ENCODE results near the gene KRTAP2-1.
"Not testable (repeated sequence)": the region's sequence is repeated elsewhere in the genome, so short reads cannot be mapped to it uniquely, and the experiment has no call there.

KRTAP2-1 gene
- total RNA-seq: 0 reads per million in 2 donors

DNA sequence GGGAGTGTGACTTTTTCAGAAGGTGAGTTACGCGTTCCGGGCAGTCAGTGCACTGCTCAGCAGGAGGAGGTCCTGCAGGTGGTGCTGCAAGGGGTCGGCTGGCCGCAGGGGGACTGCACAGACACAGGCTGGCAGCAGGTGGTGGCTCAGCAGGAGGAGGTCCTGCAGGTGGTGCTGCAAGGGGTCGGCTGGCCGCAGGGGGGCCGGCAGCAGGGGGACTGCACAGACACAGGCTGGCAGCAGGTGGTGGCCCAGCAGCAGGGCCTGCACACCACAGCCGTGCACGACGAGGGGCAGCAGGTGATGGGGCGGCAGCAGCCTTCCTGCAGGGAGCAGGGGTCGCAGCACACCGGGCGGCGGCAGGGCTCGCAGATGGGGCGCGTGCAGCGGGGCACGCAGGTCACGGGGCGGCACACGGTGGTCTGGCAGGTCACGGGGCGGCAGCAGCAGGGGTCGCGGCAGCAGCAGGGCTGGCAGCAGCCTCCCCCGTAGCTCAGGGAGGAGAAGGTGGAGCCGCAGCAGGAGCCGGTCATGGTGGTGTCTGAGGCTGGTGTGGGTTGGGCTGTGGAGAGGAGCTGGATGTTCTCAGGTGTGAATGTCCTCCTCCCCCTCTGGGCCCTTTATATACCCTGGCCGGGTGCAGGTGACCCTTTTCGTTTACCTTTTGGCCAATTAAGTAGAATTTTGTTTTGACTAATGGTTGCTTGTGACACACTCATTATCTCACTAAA, at the start of gene KRTAP2-1:
Gene KRTAP2-1 (minus strand): TSS at position 582 of the 731 bp plus-strand sequence. CDS start 49 bp downstream, at position 533.
- not testable (repeated sequence) for DNase-seq

DNA sequence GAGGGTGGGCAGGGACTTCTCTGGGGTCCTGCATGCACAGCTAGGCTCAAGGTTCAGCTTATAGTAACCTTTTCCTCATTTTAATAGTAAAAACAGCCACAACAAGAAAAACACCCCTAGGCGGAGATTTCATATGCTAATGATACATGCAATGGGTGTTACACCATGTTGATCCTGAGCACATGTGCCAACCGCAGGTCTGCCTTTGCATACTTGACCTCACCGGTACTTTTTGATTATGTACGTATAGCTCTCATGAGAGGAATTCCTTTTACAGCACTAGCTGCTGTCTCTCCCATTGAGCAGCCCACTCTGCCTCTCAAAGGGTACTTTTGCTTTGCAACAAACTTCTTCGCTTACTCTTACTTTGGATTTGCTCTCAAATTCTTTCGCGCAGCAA, 48.9 kb upstream of the KRTAP2-1 start:
- no peak for DNase-seq

- DNase-seq: not testable (repeated sequence)
Observed at GRCh38 chr17:41088760-41089352, 41.7 kb upstream of the KRTAP2-1 start.

GRCh38 chr17:41084100-41084856, 37.2 kb upstream of the KRTAP2-1 start, which contains the start of gene KRTAP4-7:
KRTAP4-7 (plus strand) TSS chr17:41084150; CDS start chr17:41084207, 57 bp downstream.
- not testable (repeated sequence) for DNase-seq

DNA sequence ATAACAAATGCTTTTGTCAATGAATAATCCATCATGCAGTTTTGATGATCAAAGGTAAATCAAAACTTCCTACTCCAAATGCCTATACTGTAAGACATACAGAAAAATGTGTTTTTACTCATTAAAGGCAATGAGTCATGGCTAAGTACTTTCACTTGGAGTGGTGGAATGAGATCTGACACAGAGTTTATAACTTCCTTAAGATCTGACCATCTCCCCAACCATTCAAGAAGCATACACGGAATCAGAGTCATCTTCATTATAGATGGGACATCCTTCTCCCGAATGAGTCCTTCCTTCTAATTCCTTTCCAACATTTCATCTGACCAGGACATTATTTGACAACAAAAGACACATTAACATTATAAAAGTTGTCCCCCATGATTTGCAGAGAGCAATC, 36.3 kb upstream of the KRTAP2-1 start:
- DNase-seq: not testable (repeated sequence)

DNA sequence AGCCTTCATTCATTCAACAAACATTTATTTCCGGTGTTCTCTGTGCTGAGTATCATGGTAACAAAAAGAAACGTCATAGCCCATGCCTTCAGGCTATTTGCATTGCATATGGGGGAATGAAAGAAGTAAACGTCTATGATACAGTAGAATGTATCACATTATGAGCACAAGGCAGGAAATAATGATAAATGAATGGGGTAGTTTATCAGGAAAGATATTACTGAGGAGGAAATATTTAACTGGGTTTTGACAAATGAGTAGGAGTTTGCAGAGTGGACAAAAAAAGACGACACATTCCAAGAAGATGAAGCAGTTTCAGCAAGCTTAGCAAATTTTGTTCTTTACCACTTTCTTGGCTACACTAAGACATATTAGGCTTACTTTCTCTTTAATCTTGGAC, 35.5 kb upstream of the KRTAP2-1 start:
- DNase-seq: no peak

- DNase-seq: no peak
Observed at GRCh38 chr17:41076788-41077187, 29.7 kb upstream of the KRTAP2-1 start.

GRCh38 chr17:41073676-41074075, 26.6 kb upstream of the KRTAP2-1 start:
- DNase-seq: no peak

GRCh38 chr17:41071606-41072360, 24.7 kb upstream of the KRTAP2-1 start:
- no peak for DNase-seq

GRCh38 chr17:41069031-41069430, 21.9 kb upstream of the KRTAP2-1 start:
- DNase-seq: no peak

- DNase-seq: no peak
Observed at GRCh38 chr17:41067281-41067680, 20.2 kb upstream of the KRTAP2-1 start.

DNA sequence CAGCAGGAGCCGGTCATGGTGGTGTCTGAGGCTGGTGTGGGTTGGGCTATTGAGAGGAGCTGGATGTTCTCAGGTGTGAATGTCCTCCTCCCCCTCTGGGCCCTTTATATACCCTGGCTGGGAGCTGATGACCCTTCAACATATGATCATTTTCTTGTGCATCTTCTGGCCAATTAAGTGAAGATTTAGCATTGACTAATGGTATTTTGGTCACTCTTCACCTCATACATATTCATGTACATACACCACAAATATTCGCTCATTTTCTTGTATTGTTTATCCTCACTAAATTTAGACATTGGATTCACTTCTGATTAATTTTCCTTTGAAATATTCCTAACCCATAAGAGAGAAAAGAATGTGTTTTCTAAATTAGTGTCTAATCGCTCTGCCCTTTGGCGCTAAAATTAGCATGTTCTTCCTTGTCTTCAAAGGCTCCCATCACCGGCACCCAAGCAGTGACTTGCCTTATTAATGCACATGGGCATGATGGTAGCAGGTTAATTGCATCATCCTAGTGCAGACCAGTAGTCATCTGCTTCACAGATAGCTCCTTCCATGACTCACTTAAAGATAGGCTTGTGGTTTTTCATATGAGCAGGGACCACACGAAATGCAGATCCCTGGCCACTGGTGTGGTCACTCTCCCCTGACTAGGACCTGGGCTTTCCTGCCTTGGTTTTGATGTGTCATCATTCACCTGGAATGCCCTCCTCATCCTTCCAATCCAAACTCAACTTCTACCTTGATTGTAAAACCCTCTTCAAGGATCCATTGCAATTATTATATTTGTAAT, 18.9 kb upstream of the KRTAP2-1 start, which contains the start of gene KRTAP2-4:
Gene KRTAP2-4 (minus strand): TSS at position 51 of the 796 bp plus-strand sequence. CDS start 34 bp downstream, at position 17.
- no peak for DNase-seq

- not testable (repeated sequence) for DNase-seq
Observed at GRCh38 chr17:41065016-41065689, 18.0 kb upstream of the KRTAP2-1 start.

GRCh38 chr17:41064301-41064700, 17.2 kb upstream of the KRTAP2-1 start:
- DNase-seq: no peak

DNA sequence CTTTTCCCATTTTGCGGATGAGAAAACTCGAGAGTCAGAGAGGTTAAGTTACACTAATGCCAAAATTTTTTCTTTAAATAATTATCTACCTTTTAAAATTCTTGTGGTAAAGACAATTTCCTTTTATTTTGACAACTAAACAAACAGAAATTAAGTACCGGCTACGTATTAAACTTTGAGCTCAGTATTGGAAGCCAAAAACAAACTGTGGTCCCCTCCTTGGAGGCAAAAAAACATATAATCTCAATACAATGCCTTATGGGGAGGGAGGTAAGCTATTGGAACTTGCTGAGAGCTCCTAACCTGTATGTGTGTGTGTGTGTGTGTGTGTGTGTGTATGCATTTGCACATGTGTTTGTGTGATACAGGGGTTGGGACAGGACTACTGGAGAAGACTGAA, 16.3 kb upstream of the KRTAP2-1 start:
- DNase-seq: no peak

DNA sequence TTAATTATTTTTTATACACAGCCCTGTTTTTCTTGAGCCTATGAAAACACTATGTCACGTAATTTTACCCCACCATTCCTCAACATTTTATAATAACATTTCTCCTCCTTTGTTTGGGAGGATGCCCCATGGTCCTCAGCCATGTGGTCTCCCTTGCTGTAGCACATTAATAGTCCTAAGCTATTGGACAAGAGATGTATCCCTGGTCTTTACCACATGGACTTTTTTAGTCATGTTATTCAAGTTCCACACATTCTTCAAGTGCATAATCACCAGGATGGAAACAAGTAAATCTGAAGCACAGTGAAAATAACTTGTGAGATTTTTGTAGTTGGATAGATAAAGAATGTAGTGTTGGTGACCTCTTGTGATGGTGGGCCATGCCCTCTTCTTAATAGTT, 14.8 kb upstream of the KRTAP2-1 start:
- DNase-seq: no peak

GRCh38 chr17:41060052-41060604, 13.0 kb upstream of the KRTAP2-1 start, which contains the start of gene KRTAP2-3:
KRTAP2-3 (minus strand) TSS chr17:41060114; CDS start chr17:41060050, 64 bp downstream.
- DNase-seq: no peak

DNA sequence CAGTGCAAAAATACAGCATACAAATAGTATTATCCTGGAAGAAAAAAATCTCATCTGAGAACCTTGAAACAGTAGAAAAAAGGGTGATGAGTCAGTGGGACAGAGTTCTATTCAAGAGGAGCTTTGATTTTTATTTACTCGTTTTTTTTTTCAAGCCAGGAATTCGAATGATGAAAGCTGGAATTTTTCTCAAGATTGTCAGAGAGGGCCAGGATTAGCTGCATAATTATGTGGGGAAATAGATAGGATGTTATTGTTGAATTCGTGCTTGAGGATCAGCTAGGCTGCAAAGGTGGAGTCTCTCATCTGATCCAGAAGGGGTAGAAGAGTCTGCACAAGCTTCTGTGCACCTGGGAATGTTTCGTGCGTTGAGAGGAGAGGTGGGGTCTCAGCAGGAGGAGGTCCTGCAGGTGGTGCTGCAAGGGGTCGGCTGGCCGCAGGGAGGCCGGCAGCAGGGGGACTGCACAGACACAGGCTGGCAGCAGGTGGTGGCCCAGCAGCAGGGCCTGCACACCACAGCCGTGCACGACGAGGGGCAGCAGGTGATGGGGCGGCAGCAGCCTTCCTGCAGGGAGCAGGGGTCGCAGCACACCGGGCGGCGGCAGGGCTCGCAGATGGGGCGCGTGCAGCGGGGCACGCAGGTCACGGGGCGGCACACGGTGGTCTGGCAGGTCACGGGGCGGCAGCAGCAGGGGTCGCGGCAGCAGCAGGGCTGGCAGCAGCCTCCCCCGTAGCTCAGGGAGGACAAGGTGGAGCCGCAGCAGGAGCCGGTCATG, 12.3 kb upstream of the KRTAP2-1 start:
- DNase-seq: not testable (repeated sequence)

- DNase-seq: no peak
Observed at GRCh38 chr17:41058741-41059140, 11.6 kb upstream of the KRTAP2-1 start.

- DNase-seq: no peak
Observed at GRCh38 chr17:41057547-41057946, 10.4 kb upstream of the KRTAP2-1 start.

All from T-helper 9 cell (primary cell).